DOHH2 (cell line): Measurements from ENCODE around the gene ZNF385C.

Experiments used
- H3F3A ChIP-seq: fragments of 200-600 bp; sonication (generic), shearing (Covaris generic); 2 replicates; pipeline ENCODE4 v1.6.0; 2016; ENCODE audit warnings: antibody characterized with exemption, mild to moderate bottlenecking; ENCODE audit not compliant: control insufficient read depth, insufficient read depth
- H3K27ac ChIP-seq: fragments of 200-600 bp; sonication (generic); 2 replicates; pipeline ENCODE4 v1.5.1; 2014; ENCODE audit warnings: low read depth, mild to moderate bottlenecking, low read length, moderate library complexity
- H3K27me3 ChIP-seq: fragments of 200-600 bp; sonication (generic); 2 replicates; pipeline ENCODE4 v1.6.1; 2014; ENCODE audit warnings: mild to moderate bottlenecking, low read length, mixed read lengths; ENCODE audit not compliant: control insufficient read depth
- H3K36me3 ChIP-seq: fragments of 200-600 bp; sonication (generic); 2 replicates; pipeline ENCODE4 v1.6.1; 2014; ENCODE audit warnings: mild to moderate bottlenecking, low read length, moderate library complexity, mixed read lengths; ENCODE audit not compliant: control insufficient read depth
- H3K4me1 ChIP-seq: fragments of 200-600 bp; sonication (generic); 2 replicates; pipeline ENCODE4 v1.6.1; 2014; ENCODE audit warnings: mild to moderate bottlenecking, low read length, mixed read lengths; ENCODE audit not compliant: control insufficient read depth
- H3K4me2 ChIP-seq: fragments of 200-600 bp; sonication (generic); 2 replicates; pipeline ENCODE4 v1.6.0; 2014; ENCODE audit warnings: mild to moderate bottlenecking, low read length, moderate library complexity
- H3K4me3 ChIP-seq: fragments of 200-600 bp; sonication (generic); 2 replicates; pipeline ENCODE4 v1.5.1; 2014; ENCODE audit warnings: mild to moderate bottlenecking, low read length, mixed read lengths
- H3K79me2 ChIP-seq: fragments of 200-600 bp; sonication (generic); 2 replicates; pipeline ENCODE4 v1.6.1; 2014; ENCODE audit warnings: mild to moderate bottlenecking, low read length, mixed read lengths; ENCODE audit not compliant: control insufficient read depth
- H3K9me2 ChIP-seq: fragments of 200-600 bp; sonication (generic); replicated peaks from 2 replicates; pipeline ENCODE4 v1.6.1; 2014; ENCODE audit warnings: mild to moderate bottlenecking, low read length, mixed read lengths; ENCODE audit not compliant: control insufficient read depth
- H3K9me3 ChIP-seq: fragments of 200-600 bp; sonication (generic); 2 replicates; pipeline ENCODE4 v1.6.1; 2014; ENCODE audit warnings: antibody characterized with exemption, low read length, mixed read lengths; ENCODE audit not compliant: control insufficient read depth, insufficient read depth
- H4K20me1 ChIP-seq: fragments of 200-600 bp; sonication (generic); 2 replicates; pipeline ENCODE4 v1.6.0; 2014; ENCODE audit warnings: low read depth, mild to moderate bottlenecking, antibody characterized with exemption, low read length, moderate library complexity; ENCODE audit not compliant: control insufficient read depth, insufficient read depth
- CTCF ChIP-seq: fragments of 200-600 bp; sonication (generic); IDR thresholded peaks from one replicate; pipeline ENCODE4 v1.5.1; 2014; ENCODE audit warnings: antibody characterized with exemption, mild to moderate bottlenecking, low read depth, low read length; ENCODE audit not compliant: poor library complexity, severe bottlenecking
- EZH2phosphoT487 ChIP-seq: fragments of 200-600 bp; sonication (generic); IDR thresholded peaks from 2 replicates; pipeline ENCODE4 v1.6.1; 2017; ENCODE audit warnings: borderline replicate concordance, mild to moderate bottlenecking, antibody characterized with exemption, low read length, moderate library complexity, mixed read lengths

ZNF385C gene

GRCh38 chr17:42131232-42131631 lies 33.0 kb upstream of the ZNF385C start:
- Histone ChIP-seq H3K4me1 (peaks cover 50% of the 10 kb centered on the region), H3K4me2 (no peak overlapping the region), H3F3A (peaks cover 20% of the 10 kb centered on the region), H3K9me2 (no peaks in the 10 kb centered on the region), H3K27ac (no peak overlapping the region), H4K20me1 (peaks cover 23% of the 10 kb centered on the region), H3K79me2 (peaks cover 50% of the 10 kb centered on the region), H3K4me3 (no peak overlapping the region), H3K9me3 (no peaks in the 10 kb centered on the region), H3K36me3 (peaks cover 75% of the 10 kb centered on the region), H3K27me3 (no peaks in the 10 kb centered on the region)
- TF ChIP-seq CTCF = no peak
- no peak for TF ChIP-seq EZH2phosphoT487

GRCh38 chr17:42130310-42130936 lies 32.1 kb upstream of the ZNF385C start:
- H3K36me3 ChIP-seq = peaks cover 75% of the 10 kb centered on the region
- no peak overlapping the region for H3K27ac ChIP-seq
- H3K79me2 ChIP-seq = peaks cover 42% of the 10 kb centered on the region
- no peak overlapping the region for H3K4me3 ChIP-seq
- TF ChIP-seq EZH2phosphoT487 (no peak), CTCF (no peak)
- peaks cover 22% of the 10 kb centered on the region for H4K20me1 ChIP-seq
- H3K4me2 ChIP-seq = no peak overlapping the region
- no peaks in the 10 kb centered on the region for H3K9me2 ChIP-seq
- H3K4me1 ChIP-seq = peaks cover 42% of the 10 kb centered on the region
- no peaks in the 10 kb centered on the region for H3K27me3 ChIP-seq
- no peaks in the 10 kb centered on the region for H3K9me3 ChIP-seq
- H3F3A ChIP-seq = peaks cover 17% of the 10 kb centered on the region

GRCh38 chr17:42129109-42129837 lies 31.0 kb upstream of the ZNF385C start:
- Histone ChIP-seq H3F3A (peaks cover 12% of the 10 kb centered on the region), H3K9me3 (no peaks in the 10 kb centered on the region), H3K9me2 (no peaks in the 10 kb centered on the region), H3K4me2 (no peak overlapping the region), H3K4me3 (no peak overlapping the region), H3K27me3 (no peaks in the 10 kb centered on the region), H3K36me3 (peaks cover 82% of the 10 kb centered on the region), H3K79me2 (peaks cover 33% of the 10 kb centered on the region), H3K4me1 (peaks cover 31% of the 10 kb centered on the region), H4K20me1 (peaks cover 22% of the 10 kb centered on the region), H3K27ac (no peak overlapping the region)
- TF ChIP-seq CTCF = no peak
